Transverse colon (tissue), 3 donors: Measurements from ENCODE around the gene JPH3.

Source experiments
- POLR2A ChIP-seq: fragments of 450-650 bp; IDR thresholded peaks from one replicate; pipeline ENCODE4 v1.6.1; 2016; ENCODE audit warnings: antibody characterized with exemption, mild to moderate bottlenecking, moderate library complexity
- TF ChIP-seq, protein P1 (sequence below), 5 experiments: fragments of 200-600 bp in 3 of 5; fragments of 450-650 bp in 2 of 5; sonication (generic) in 3 of 5; IDR thresholded peaks; 1 replicate in 2 of 5; 2 replicates in 3 of 5; pipeline ENCODE4 v1.5.1; 2016 to 2017; ENCODE audit warnings: antibody characterized with exemption in 5 of 5, inconsistent platforms in 3 of 5, mild to moderate bottlenecking in 2 of 5, moderate library complexity in 1 of 5

GRCh38 chr16:87667443-87667842 lies 65.1 kb downstream of the JPH3 start:
- TF ChIP-seq, protein P1, sequence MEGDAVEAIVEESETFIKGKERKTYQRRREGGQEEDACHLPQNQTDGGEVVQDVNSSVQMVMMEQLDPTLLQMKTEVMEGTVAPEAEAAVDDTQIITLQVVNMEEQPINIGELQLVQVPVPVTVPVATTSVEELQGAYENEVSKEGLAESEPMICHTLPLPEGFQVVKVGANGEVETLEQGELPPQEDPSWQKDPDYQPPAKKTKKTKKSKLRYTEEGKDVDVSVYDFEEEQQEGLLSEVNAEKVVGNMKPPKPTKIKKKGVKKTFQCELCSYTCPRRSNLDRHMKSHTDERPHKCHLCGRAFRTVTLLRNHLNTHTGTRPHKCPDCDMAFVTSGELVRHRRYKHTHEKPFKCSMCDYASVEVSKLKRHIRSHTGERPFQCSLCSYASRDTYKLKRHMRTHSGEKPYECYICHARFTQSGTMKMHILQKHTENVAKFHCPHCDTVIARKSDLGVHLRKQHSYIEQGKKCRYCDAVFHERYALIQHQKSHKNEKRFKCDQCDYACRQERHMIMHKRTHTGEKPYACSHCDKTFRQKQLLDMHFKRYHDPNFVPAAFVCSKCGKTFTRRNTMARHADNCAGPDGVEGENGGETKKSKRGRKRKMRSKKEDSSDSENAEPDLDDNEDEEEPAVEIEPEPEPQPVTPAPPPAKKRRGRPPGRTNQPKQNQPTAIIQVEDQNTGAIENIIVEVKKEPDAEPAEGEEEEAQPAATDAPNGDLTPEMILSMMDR (IDR thresholded peaks at IDR 0.05): no peak
- TF ChIP-seq POLR2A: no peak
